ENCODE results near the gene SNX10. TPM values are rescaled to one million over a fixed set of nuclear protein-coding genes. Genes with fewer than 3 reads are reported as not detected.
"Not testable (repeated sequence)": the region's sequence is repeated elsewhere in the genome, so short reads cannot be mapped to it uniquely, and the experiment has no call there.

The SNX10 gene
- total and polyA plus RNA-seq, 8 donors: 7.4 to 75.6 (median 10.3) TPM

DNA sequence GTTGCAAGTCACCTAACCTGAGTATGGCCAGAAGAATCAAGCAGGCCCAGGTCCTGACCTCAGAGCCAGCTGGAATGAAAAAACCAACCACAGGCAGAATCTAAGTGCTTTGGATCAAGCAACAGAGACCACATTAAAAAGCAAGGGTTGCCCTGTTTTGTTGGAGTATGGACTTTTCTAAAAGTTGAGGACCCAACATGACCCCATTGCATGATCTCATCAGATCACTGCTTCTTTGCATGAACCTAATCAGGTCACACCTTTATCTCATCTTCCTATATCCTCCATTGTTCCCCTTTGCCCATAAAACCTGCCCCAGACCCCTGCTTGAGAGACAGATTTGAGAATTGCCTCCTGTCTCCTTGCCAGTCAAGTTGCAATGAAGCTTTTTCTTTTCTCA, 11.6 kb upstream of the SNX10 start:
- ATAC-seq (no peak), DNase-seq (no peak)
- intact Hi-C loops (cut with DNase I): no loop called here
- H3K27me3 ChIP-seq: no peaks in the 10 kb centered on the region
- no peak overlapping the region for H3K27ac ChIP-seq
- H3K9me3 ChIP-seq: no peaks in the 10 kb centered on the region
- peaks cover 0 to 17% of the 10 kb centered on the region in 2 donors for H3K4me1 ChIP-seq
- TF ChIP-seq, protein P1, sequence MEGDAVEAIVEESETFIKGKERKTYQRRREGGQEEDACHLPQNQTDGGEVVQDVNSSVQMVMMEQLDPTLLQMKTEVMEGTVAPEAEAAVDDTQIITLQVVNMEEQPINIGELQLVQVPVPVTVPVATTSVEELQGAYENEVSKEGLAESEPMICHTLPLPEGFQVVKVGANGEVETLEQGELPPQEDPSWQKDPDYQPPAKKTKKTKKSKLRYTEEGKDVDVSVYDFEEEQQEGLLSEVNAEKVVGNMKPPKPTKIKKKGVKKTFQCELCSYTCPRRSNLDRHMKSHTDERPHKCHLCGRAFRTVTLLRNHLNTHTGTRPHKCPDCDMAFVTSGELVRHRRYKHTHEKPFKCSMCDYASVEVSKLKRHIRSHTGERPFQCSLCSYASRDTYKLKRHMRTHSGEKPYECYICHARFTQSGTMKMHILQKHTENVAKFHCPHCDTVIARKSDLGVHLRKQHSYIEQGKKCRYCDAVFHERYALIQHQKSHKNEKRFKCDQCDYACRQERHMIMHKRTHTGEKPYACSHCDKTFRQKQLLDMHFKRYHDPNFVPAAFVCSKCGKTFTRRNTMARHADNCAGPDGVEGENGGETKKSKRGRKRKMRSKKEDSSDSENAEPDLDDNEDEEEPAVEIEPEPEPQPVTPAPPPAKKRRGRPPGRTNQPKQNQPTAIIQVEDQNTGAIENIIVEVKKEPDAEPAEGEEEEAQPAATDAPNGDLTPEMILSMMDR (IDR thresholded peaks at IDR 0.05): no peak
- no peaks in the 10 kb centered on the region for H3K36me3 ChIP-seq
- no peak overlapping the region for H3K4me3 ChIP-seq

DNA sequence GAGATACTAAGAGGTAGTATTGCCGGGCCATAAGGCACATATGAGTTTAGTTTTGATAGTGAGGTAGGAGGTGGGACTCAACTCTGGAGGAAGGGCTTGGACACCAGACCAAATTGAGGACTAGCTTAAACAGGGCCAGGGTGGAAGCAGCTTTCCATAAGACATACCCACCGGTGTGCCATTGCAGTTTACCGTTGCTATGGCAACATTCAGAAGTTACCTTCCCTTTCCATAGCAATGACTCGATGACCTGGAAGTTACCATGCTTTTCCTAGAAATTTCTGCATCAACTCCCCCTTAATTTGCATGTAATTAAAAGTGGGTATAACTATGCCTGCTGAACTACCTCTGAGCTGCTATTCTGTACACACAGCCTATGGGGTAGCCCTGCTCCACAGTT, 10.9 kb upstream of the SNX10 start:
- H3K36me3 ChIP-seq: no peaks in the 10 kb centered on the region
- H3K9me3 ChIP-seq: no peaks in the 10 kb centered on the region
- H3K4me1 ChIP-seq: peaks cover 0 to 17% of the 10 kb centered on the region in 2 donors
- H3K27me3 ChIP-seq: no peaks in the 10 kb centered on the region
- no peak overlapping the region for H3K27ac ChIP-seq
- TF ChIP-seq, protein P1 (IDR thresholded peaks at IDR 0.05): no peak
- ATAC-seq (no peak), DNase-seq (no peak)
- intact Hi-C loops (cut with DNase I): no loop called here
- no peak overlapping the region for H3K4me3 ChIP-seq

DNA sequence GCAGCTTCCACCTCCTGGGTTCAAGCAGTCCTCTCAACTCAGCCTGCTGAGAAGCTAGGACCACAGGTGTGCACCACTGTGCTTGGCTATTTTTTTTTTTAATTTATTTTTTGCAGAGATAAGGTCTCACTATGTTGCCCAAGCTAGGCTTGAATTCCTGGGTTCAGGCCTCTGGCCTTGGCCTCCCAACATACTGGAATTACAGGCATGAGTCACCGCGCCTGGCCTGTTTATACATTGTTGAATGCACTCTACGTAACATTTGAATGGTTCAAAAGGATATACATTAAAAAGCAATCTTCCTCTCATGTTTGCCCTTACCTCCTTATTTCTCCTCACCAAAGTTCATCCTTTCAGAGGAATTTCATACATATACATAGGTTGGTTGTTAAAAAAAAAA, 7.2 kb upstream of the SNX10 start:
- intact Hi-C loops (cut with DNase I): no loop called here
- H3K4me1 ChIP-seq: peaks cover 0 to 14% of the 10 kb centered on the region in 2 donors
- TF ChIP-seq, protein P1 (IDR thresholded peaks at IDR 0.05): no peak

DNA sequence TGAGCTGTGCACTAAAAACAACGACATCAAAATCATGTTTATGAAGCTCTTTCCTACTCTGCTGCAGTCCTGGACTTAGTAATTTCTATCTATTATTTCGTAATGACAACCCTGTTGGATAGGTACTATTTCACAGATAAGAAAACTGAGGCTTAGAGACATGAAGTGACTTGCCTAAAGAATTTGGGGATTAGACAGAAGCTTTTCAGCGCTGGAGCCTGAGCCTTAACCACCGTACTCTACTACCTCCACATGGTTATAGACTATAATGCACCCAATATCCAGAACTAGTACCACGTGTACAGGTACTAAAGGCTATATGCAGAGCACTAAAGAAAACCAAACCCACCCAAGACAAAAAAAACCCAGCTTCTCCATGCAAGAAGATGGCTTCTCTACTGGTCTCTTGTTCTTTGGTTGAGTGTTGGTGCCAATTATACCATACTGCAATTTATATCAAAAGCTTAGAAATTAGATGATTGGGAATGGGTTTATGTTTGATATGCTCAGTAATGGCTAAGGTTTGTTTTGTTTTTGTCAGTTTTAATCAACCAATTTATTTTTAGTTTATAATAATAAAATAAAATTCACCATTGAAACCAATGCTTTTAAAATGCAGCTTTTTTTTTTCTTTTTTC, 6.5 kb upstream of the SNX10 start:
- Histone ChIP-seq H3K27me3 (no peaks in the 10 kb centered on the region), H3K27ac (no peak overlapping the region), H3K4me1 (peaks cover 0 to 10% of the 10 kb centered on the region in 2 donors), H3K36me3 (no peaks in the 10 kb centered on the region), H3K9me3 (no peaks in the 10 kb centered on the region), H3K4me3 (no peak overlapping the region)
- DNase-seq: no peak
- ATAC-seq: no peak
- TF ChIP-seq, protein P1 (IDR thresholded peaks at IDR 0.05): no peak
- intact Hi-C loops (cut with DNase I): no loop called here

More for the DNA sequence above, 7.2 kb upstream of the SNX10 start:
- no peaks in the 10 kb centered on the region for H3K27me3 ChIP-seq
- ATAC-seq: no peak
- no peak overlapping the region for H3K4me3 ChIP-seq
- no peaks in the 10 kb centered on the region for H3K9me3 ChIP-seq
- no peaks in the 10 kb centered on the region for H3K36me3 ChIP-seq
- no peak for DNase-seq
- no peak overlapping the region for H3K27ac ChIP-seq

DNA sequence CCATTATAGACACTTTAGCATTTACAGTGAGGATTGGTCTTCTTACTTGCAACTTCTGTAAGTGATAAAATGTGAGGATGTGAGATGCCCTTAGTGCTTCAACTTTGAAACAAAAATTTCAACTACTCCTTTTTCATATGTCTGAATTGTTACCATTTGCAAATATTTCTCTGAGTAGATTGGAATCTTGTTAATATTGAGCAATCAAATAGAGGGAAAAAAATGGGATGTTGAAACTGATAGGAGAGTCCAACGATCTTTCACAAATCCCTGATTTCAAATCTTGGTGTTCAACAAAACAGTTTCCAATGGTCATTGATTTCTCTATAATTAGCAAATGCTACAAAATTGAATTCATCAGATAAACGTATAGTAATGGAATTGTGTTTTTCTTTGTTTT, 5.5 kb upstream of the SNX10 start:
- peaks cover 0 to 10% of the 10 kb centered on the region in 2 donors for H3K4me1 ChIP-seq
- H3K36me3 ChIP-seq: no peaks in the 10 kb centered on the region
- H3K27me3 ChIP-seq: no peaks in the 10 kb centered on the region
- TF ChIP-seq, protein P1 (IDR thresholded peaks at IDR 0.05): no peak
- DNase-seq (no peak), ATAC-seq (no peak)
- intact Hi-C loops (cut with DNase I): no loop called here
- H3K27ac ChIP-seq: no peak overlapping the region
- H3K4me3 ChIP-seq: no peak overlapping the region
- no peaks in the 10 kb centered on the region for H3K9me3 ChIP-seq

DNA sequence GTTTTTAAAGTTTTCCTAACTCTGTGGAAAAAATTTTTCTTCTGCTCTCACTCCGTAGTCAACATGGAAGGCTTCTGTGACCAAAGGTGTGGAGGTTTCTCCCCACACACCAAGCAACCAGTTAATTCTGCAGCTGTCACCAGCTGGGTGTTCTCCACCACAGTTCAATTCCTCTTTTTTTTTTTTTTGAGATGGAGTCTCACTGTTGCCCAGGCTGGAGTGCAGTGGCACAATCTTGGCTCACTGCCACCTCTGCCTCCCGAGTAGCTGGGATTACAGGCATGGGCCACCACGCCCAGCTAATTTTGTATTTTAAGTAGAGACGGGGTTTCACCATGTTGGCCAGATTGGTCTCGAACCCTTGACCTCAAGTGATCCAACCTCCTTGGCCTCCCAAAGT, 3.5 kb upstream of the SNX10 start:
- ATAC-seq; H3K9me3 ChIP-seq; H3K36me3 ChIP-seq; H3K27me3 ChIP-seq; intact Hi-C loops (cut with DNase I); DNase-seq; H3K4me3 ChIP-seq; H3K27ac ChIP-seq: not testable (repeated sequence)
- peaks cover 0 to 19% of the 10 kb centered on the region in 2 donors for H3K4me1 ChIP-seq
